Testis (tissue), 3 donors: ENCODE measurements around the gene FGGY. TPM values are rescaled to one million over a fixed set of nuclear protein-coding genes. Genes with fewer than 3 reads are reported as not detected.
"Not testable (repeated sequence)": the region's sequence is repeated elsewhere in the genome, so short reads cannot be mapped to it uniquely, and the experiment has no call there.

ENCODE experiments used
- DNase-seq: peaks from one replicate; pipeline ENCODE4 v3.0.0-alpha.2; 2019
- H3K27ac ChIP-seq, 2 donors: fragments of 200-600 bp; sonication (generic); one replicate each; pipeline ENCODE4 v1.5.1; 2019
- H3K27me3 ChIP-seq: fragments of 200-600 bp; sonication (generic); one replicate; pipeline ENCODE4 v1.5.1; 2019
- H3K36me3 ChIP-seq: fragments of 200-600 bp; sonication (generic); one replicate; pipeline ENCODE4 v1.5.1; 2017; ENCODE audit warnings: low read depth; ENCODE audit errors: missing control alignments
- H3K4me1 ChIP-seq: fragments of 200-600 bp; sonication (generic); one replicate; pipeline ENCODE4 v1.5.1; 2019
- H3K4me3 ChIP-seq, 2 donors: fragments of 200-600 bp; sonication (generic); one replicate each; pipeline ENCODE4 v1.5.1; 2017 to 2019
- H3K9me3 ChIP-seq: fragments of 200-600 bp; sonication (generic); one replicate; pipeline ENCODE4 v1.5.1; 2017
- POLR2A ChIP-seq: fragments of 450-650 bp; IDR thresholded peaks from one replicate; pipeline ENCODE4 v1.6.1; 2017; ENCODE audit warnings: antibody characterized with exemption, mild to moderate bottlenecking, moderate library complexity
- WGBS, 2 donors: methylation state at CpG; one replicate each; pipeline ENCODE4 v1.1.5; 2018; 5-methylcytosine and 5-hydroxymethylcytosine counted together
- intact Hi-C: fragments of 100-400 bp; cut with DNase I; formaldehyde crosslinking; loops from one replicate; pipeline ENCODE4 v1.15.1; 2023; ENCODE audit warnings: low total_unique reads
- polyA plus RNA-seq: library from polyadenylated mRNA; stranded (reverse); fragments of 350-450 nt; fragmentation: Illumina TruSeq; extraction: RNeasy Lipid Tissue Mini Kit (QIAGEN cat#74804); gene quantifications from one replicate; pipeline ENCODE4 v1.2.3, GENCODE V29; 2014; ENCODE audit warnings: low read depth, low replicate concordance; ENCODE audit not compliant: insufficient read depth
- total RNA-seq, 2 donors: library from RNA; depleted of rRNA; stranded (reverse); fragments of >200 nt; gene quantifications; one replicate each; pipeline ENCODE4 v1.2.3, GENCODE V29; 2016
- TF ChIP-seq, protein P1 (sequence below), 3 experiments: fragments of 450-650 bp in 2 of 3; fragments of 200-600 bp in 1 of 3; sonication (generic) in 1 of 3; IDR thresholded peaks; one replicate each; pipeline ENCODE4 v1.5.1; 2016 to 2019; ENCODE audit warnings: antibody characterized with exemption in 3 of 3, mild to moderate bottlenecking in 2 of 3, moderate library complexity in 1 of 3

FGGY gene
- total and polyA plus RNA-seq, 3 donors from 2014 or later, result 14.6 to 32.8 (median 32.3) TPM

DNA sequence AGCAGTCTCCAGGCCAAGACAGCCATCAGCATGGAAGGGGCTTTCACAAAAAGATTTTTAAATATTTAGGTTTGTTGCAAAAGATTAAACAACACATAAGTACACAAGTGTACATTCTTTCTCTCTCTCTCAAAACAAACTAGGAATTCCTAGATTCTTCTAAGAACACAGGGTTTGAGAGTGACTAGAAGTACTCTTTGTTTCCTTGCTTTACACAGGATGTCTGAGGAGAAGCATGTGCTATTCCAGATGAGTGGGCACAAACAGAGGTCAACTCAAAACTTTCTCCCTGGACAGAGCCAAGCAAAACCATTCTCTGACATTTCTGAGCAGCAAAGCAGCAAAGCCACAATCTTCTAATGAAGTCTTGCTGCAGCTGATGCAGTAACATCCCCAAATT is 307.3 kb downstream of the FGGY start:
- Histone ChIP-seq H3K36me3 (no peaks in the 10 kb centered on the region), H3K27ac (no peak overlapping the region), H3K4me1 (no peaks in the 10 kb centered on the region), H3K9me3 (no peaks in the 10 kb centered on the region), H3K27me3 (no peaks in the 10 kb centered on the region), H3K4me3 (no peak overlapping the region)
- no peak for DNase-seq
- TF ChIP-seq, protein P1, sequence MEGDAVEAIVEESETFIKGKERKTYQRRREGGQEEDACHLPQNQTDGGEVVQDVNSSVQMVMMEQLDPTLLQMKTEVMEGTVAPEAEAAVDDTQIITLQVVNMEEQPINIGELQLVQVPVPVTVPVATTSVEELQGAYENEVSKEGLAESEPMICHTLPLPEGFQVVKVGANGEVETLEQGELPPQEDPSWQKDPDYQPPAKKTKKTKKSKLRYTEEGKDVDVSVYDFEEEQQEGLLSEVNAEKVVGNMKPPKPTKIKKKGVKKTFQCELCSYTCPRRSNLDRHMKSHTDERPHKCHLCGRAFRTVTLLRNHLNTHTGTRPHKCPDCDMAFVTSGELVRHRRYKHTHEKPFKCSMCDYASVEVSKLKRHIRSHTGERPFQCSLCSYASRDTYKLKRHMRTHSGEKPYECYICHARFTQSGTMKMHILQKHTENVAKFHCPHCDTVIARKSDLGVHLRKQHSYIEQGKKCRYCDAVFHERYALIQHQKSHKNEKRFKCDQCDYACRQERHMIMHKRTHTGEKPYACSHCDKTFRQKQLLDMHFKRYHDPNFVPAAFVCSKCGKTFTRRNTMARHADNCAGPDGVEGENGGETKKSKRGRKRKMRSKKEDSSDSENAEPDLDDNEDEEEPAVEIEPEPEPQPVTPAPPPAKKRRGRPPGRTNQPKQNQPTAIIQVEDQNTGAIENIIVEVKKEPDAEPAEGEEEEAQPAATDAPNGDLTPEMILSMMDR (IDR thresholded peaks at IDR 0.05), result no peak
- no peak for TF ChIP-seq POLR2A
- intact Hi-C loops, result no loop called here

DNA sequence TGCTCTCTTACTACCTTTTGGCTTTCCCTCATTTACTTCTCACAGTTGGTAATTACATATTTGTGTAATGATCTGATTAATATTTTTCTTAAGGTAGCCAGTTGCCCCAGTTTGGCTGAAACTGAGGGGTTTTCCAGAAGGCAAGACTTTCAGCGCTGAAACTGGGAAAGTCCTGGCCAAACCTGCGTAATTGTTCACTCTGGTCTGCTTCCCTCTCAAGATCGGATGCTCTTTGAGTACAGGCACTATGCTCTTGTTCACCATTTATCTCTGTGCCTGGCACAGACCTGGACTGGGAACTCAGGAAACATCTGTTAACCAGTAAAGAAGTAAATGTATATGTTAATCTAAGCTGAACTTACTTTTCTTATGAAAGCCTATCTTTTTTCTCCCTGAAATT is 308.3 kb downstream of the FGGY start:
- WGBS, 2 donors, result 89 to 93% methylated on average over 3 of the region's 3 CpGs
- H3K27me3 ChIP-seq, result no peaks in the 10 kb centered on the region
- H3K36me3 ChIP-seq, result no peaks in the 10 kb centered on the region
- TF ChIP-seq, protein P1 (IDR thresholded peaks at IDR 0.05), result no peak
- TF ChIP-seq POLR2A, result no peak
- H3K4me1 ChIP-seq, result no peaks in the 10 kb centered on the region
- intact Hi-C loops, result no loop called here
- no peak overlapping the region for H3K27ac ChIP-seq
- H3K4me3 ChIP-seq, result no peak overlapping the region
- no peaks in the 10 kb centered on the region for H3K9me3 ChIP-seq
- no peak for DNase-seq

DNA sequence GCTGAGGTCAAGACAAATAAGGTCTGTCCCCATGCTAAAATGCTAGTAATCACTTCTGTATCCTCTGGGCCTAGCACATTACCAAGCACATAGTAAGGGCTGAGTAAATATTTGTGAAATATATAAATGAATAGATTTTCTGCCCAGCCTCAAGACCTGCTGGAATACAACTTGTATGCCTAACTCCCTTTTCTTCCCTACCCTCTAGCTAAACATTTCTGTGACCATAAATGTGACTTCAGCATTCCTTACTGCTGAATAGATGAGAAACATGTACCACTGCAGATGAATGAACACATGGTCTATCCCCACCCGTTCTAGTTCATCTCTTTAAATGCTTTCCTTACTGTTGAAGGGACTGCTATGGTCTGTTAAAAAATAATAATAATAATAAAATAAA is 308.9 kb downstream of the FGGY start:
- Histone ChIP-seq H3K4me3 (no peak overlapping the region), H3K27ac (no peak overlapping the region)
- WGBS, 2 donors, result 0 to 47% methylated on average over 1 of the region's 1 CpG

DNA sequence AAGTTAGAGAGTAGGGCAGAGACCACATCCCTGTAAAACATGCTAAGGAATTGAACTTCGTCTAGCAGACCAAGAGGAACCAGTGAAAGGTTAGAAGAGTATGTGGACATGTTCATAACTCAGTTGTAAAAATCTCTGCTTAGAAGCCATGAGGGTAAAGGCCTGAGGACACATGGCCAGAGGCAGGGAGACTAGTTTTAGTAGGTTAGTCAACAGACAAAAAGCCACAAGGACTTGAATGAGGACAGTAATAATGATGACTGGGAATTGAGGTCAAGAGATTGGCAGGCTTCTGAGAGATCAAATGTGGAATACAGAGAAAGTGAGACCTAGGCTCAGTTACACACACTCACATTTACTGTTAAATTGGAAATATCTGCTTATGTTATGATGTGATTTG is 312.4 kb downstream of the FGGY start:
- intact Hi-C loops, result no loop called here

More for the DNA sequence above, 308.9 kb downstream of the FGGY start:
- DNase-seq, result no peak
- intact Hi-C loops, result no loop called here
- H3K9me3 ChIP-seq, result no peaks in the 10 kb centered on the region
- H3K36me3 ChIP-seq, result no peaks in the 10 kb centered on the region
- no peaks in the 10 kb centered on the region for H3K4me1 ChIP-seq
- no peak for TF ChIP-seq POLR2A
- TF ChIP-seq, protein P1 (IDR thresholded peaks at IDR 0.05), result no peak
- H3K27me3 ChIP-seq, result no peaks in the 10 kb centered on the region

DNA sequence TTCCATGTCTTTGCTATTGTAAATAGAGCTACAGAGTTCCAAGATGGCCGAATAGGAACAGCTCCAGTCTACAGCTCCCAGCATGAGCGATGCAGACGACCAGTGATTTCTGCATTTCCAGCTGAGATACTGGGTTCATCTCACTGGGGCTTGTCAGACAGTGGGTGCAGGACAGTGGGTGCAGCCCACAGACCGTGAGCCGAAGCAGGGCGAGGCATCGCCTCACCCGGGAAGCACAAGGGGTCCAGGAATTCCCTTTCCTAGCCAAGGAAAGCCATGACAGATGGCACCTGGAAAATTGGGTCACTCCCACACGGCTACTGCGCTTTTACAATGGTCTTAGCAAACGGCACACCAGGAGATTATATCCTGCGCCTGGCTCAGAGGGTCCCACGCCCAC is 313.6 kb downstream of the FGGY start:
- H3K4me1 ChIP-seq, H3K27ac ChIP-seq, H3K4me3 ChIP-seq, intact Hi-C loops, DNase-seq, H3K27me3 ChIP-seq, H3K36me3 ChIP-seq, H3K9me3 ChIP-seq: not testable (repeated sequence)
- WGBS, 2 donors, result 97% methylated on average over 4 to 13 of the region's 13 CpGs

More for the DNA sequence above, 312.4 kb downstream of the FGGY start:
- no peak for TF ChIP-seq POLR2A
- TF ChIP-seq, protein P1 (IDR thresholded peaks at IDR 0.05), result no peak
- Histone ChIP-seq H3K9me3 (no peaks in the 10 kb centered on the region), H3K4me1 (no peaks in the 10 kb centered on the region), H3K4me3 (no peak overlapping the region), H3K27ac (no peak overlapping the region), H3K27me3 (no peaks in the 10 kb centered on the region), H3K36me3 (no peaks in the 10 kb centered on the region)
- 88 to 91% methylated on average over 1 of the region's 1 CpG for WGBS, 2 donors
- no peak for DNase-seq
